Fibroblast of upper back skin (primary cell): ENCODE measurements around the gene C16orf89.
"Not testable (repeated sequence)": the region's sequence is repeated elsewhere in the genome, so short reads cannot be mapped to it uniquely, and the experiment has no call there.

Source experiments
- DNase-seq: peaks from one replicate; pipeline ENCODE4 v3.0.0-alpha.2; 2013

The C16orf89 gene

DNA sequence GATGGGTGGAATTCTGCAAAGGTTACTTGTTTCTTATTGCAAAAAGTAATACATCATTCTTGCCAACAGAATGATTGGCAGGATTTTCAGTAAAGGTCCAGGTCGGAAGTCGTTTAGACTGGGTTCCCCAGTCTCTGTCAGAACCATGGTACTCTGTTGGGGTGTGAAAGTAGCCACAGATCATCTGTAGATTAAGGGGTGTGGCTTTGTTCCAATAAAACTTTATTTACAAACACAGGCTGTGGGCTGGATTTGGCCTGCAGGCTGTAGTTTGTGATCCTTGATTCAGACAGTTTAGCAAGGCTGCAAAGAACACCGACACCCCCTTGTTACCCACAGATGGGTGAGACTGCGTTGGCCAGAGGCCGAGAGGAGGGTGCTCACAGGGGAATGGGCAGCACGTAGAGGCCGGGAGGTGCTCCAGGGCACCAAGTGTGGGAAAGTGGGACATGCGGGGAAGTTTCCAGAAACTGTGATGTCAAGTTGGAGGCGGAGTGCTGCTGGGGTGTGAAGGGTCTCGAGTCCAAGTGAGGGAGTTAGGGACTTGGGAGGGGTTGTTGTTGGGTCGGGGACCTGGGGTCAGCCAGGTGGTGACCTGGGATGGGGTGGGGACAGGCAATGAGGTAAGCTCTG is 18.5 kb upstream of the C16orf89 start:
- DNase-seq: not testable (repeated sequence)

DNA sequence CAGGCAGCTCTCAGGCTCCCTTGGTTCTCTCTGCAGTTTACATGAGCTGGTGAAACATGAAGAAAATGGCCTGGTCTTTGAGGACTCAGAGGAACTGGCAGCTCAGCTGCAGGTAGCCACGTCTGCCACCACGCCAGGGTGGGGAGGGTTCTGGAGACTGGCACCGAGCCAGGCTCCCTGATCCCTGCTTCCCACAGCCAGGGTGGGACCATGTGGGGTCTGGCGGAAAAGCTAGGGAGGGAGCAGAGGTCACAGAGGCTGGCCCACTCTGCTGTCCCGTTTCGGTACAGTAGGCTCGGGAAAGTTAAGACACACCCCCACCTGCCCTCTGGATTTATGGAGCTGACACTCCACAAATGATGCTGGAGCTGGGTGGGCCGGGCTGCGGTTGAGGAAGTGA is 17.9 kb upstream of the C16orf89 start:
- not testable (repeated sequence) for DNase-seq

DNA sequence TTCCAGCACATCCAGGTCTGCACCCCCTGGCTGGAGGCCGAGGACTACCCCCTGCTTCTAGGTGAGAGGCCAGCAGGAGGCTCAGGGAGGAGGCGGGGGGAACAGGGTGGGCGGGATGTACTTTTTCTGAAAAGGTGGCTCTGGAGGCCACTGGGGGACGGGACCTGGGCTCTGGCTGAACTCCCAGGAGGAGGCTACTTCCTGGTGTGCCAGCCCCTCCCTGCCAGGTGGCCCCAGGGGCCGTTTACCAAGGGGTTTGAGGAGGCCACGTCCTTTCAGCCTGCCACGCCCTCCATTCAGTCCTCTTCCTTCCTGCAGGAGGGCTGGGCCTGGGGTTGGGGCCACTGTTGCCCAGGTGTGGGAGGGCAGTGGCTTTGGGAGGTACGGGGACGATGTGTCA is 15.2 kb upstream of the C16orf89 start:
- DNase-seq: not testable (repeated sequence)

- DNase-seq: not testable (repeated sequence)
Observed at GRCh38 chr16:5080461-5080860, 14.7 kb upstream of the C16orf89 start.

GRCh38 chr16:5078626-5079025 is 12.9 kb upstream of the C16orf89 start:
- no peak for DNase-seq

GRCh38 chr16:5077304-5077703 is 11.5 kb upstream of the C16orf89 start:
- DNase-seq: no peak

DNA sequence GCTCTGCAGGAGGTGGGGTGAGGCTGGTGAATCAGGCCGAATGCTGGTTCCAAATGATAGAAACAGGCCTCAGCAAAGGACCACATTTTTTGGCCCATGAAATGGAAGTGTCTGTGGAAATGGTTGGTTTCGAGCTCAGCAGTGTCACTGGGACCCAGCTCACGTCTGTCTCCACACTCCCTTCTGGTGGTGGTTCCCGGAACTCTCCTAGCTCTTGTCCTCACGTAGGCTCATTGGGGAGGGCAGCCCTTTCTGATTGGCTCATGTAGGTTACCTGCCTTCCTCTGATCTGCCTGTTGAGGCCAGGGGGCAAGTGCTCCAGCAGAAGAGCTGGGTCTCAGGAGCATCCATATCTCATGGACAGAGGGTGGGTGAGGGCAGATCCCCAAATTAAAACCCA is 9.9 kb upstream of the C16orf89 start:
- DNase-seq: no peak

- DNase-seq: not testable (repeated sequence)
Observed at GRCh38 chr16:5073771-5074170, 8.0 kb upstream of the C16orf89 start.

DNA sequence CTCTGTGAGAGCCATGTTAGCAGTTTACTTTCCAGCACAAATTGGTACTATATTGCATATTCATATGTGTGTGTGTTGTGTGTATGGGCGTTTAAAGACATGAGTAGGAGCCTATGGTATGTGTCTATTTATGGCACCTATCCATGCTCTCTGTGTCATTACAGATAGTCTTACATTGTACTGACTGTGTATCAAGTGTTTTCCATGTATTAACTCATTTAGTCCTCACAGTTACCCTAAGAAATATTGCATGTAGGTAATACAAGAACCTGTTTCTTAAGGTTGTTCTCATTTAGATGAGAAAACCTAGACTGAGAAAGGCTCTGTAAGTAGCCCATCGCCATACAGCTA is 7.5 kb upstream of the C16orf89 start:
- DNase-seq: peak; percentile 34

DNA sequence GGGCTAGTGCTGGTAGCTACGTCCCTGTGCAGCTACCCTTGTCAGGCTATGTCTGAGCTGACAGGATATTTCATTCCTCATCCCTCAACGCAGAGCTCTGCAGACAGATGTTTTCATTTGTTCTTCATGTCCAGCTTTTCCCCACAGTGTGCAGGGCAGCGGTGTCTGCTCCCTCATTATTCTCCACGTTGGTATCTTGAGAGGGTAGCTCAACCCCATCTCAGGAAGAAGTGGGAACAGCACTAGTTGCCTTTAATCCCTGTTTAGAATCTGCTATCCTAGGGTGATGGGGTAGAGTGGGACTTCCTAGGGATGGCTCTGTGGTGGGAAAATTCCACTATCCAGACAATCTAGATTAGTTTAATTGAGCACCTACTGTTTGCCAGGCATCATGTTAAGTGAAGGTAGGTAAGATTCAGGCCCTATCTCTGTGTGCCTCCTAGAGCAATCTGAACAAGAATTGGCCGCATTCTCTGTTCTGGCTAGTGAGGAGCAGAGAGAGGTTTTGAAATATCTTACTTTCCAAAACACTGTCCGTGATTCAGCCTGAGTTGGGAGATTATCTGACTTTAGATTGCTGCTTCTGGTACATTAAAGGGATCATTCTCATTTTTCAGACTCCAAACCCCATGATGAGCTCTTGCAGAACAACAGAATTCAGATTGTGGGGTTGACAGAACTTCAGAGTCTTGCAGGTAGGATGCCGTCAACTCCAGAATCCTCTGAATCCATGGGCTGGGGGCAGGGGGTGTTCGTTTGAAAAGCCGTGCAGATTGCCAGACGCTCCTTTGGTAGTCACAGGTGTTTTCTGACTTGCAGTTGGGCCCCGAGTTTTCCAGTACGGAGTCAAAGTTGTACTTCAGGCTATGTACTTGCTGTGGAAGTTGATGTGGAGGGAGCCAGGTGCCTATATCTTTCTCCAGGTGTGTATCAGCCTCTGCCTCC is 6.8 kb upstream of the C16orf89 start:
- no peak for DNase-seq

GRCh38 chr16:5071681-5072333 is 6.1 kb upstream of the C16orf89 start, which contains the start of gene ALG1:
TSS of gene ALG1 (plus strand) at chr16:5071843. CDS start at chr16:5071850, 7 bp downstream.
- DNase-seq: peak; percentile 82

DNA sequence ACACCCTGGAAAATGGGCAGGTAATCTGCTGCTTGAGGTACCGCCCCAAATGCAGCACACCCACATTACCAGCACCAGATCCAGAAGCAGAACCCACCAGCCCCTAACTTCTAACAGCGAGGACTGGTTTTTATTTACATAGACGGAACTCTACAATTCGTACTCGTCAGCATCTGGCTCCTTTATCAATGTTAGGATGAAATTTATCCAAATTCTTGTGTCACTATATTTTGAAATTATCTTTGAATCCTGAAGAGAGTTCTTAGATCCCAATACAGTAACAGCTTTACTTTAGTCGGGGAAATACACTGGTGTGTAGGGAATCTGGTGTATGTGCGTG is 5.6 kb upstream of the C16orf89 start:
- no peak for DNase-seq

DNA sequence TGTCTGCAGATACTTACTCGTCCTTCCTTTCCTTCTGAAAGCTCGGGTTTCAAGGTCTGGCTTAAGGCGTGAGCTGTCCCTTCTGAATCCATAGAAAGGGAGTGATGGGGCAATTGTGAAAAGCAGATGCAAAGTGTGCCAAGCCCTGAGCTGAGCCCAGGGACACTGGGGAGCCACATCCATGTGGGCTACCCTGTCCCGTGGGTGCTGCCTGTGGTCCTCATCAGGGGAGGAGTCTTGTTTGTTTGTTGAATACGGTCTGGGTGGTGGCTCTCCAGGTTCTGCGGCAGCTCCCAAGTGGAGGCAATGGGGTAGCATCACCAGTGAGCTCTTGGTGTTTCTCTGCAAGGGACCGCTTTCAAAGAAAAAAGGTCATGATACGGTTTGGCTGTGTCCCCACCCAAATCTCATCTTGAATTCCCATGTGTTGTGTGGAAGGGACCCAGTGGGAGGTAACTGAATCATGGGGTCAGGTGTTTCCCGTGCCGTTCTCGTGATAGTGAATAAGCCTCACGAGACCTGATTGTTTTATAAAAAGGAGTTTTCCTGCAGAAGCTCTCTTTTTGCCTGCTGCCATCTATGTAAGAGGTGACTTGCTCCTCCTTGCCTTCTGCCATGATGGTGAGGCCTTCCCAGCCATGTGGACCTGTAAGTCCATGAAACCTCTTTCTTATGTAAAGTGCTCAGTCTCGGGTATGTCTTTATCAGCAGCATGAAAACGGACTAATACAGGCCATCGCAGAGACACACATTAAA is 4.9 kb upstream of the C16orf89 start:
- no peak for DNase-seq

DNA sequence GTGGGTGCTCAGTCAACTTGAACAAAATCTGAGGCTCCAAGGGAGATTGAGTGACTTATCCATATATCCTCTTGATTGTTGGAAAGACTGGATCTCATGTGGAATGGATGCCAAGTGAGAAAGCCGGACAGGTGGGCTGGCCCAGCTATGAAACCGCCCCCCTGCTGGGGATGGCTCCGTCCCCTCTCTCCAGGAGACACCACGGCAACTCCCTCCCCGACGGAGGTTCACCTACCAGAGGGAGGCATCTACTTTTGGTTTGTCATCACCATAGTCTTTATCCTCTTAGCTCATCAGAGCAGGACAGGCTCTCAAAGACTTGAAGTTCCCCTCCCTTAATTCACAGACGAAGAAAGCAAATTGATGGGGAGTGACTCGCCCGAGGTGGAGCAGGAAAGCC is 4.1 kb upstream of the C16orf89 start:
- no peak for DNase-seq

- no peak for DNase-seq
Observed at GRCh38 chr16:5069048-5069447, 3.3 kb upstream of the C16orf89 start.

DNA sequence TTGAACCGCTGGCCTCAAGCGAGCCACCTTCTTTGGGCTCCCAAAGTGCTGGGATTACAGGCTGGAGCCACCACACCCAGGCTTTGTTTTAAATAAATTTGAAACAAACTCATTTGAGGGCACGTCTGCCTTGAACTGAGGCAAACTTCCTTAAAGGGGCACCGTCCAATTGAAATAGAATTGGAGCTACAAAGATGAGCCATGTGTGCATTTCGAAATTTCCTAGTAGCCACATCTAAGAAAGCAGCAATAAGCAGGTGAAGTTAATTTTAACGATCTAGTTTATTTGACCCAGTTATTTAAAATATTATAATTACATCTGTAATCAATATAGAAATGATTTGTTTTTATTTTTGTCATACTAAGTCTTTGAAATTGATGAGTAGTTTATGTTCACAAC is 755 bp upstream of the C16orf89 start:
- DNase-seq: no peak

GRCh38 chr16:5065326-5065725 is 430 bp downstream of the C16orf89 start:
- no peak for DNase-seq

GRCh38 chr16:5064915-5065314 is 841 bp downstream of the C16orf89 start:
- DNase-seq: no peak

GRCh38 chr16:5062790-5063765 is 2.7 kb downstream of the C16orf89 start:
- DNase-seq: no peak

GRCh38 chr16:5062051-5062450 is 3.7 kb downstream of the C16orf89 start:
- no peak for DNase-seq

DNA sequence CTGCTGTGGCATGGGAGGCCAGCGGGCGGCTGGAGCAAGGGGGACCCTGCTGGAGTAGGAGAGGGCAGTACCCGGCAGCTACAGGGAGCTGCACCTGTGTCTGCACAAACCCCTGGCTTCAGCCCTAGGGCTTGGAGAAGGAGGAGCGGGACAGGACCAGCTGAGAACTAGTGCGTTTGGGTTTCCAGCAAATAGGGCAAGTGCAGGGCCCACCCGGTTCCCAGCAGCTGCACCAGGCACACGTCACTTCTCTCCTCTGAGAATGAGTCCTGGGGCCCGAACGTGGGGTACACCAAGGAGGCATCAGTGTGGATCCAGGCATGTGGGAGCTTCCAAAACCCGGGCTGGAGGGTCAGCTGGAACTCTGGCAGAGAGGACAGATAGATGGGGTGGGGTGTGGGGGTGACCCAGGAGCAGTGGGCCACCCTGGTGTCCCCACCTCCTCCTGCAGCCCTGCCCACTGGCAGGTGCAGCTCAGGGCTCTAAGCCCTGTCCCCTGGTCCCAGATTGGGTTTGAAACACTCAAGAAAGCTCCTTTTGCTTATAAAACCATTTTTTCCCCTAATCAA is 5.6 kb downstream of the C16orf89 start:
- no peak for DNase-seq
